OCI-LY1 (cell line): Measurements from ENCODE around the gene C15orf61.

Source experiments
- EZH2 ChIP-seq: fragments of 200-600 bp; sonication (generic), shearing (Covaris generic); IDR thresholded peaks from 2 replicates; pipeline ENCODE4 v1.8.0; 2017; ENCODE audit warnings: borderline replicate concordance, mixed run types, mild to moderate bottlenecking, antibody characterized with exemption, low read length, moderate library complexity, mixed read lengths
- TF ChIP-seq, protein P1 (sequence below): fragments of 200-600 bp; sonication (generic), shearing (Covaris generic); IDR thresholded peaks from 2 replicates; pipeline ENCODE4 v1.5.1; 2017; ENCODE audit warnings: mild to moderate bottlenecking, antibody characterized with exemption, low read length, moderate library complexity, mixed read lengths

DNA sequence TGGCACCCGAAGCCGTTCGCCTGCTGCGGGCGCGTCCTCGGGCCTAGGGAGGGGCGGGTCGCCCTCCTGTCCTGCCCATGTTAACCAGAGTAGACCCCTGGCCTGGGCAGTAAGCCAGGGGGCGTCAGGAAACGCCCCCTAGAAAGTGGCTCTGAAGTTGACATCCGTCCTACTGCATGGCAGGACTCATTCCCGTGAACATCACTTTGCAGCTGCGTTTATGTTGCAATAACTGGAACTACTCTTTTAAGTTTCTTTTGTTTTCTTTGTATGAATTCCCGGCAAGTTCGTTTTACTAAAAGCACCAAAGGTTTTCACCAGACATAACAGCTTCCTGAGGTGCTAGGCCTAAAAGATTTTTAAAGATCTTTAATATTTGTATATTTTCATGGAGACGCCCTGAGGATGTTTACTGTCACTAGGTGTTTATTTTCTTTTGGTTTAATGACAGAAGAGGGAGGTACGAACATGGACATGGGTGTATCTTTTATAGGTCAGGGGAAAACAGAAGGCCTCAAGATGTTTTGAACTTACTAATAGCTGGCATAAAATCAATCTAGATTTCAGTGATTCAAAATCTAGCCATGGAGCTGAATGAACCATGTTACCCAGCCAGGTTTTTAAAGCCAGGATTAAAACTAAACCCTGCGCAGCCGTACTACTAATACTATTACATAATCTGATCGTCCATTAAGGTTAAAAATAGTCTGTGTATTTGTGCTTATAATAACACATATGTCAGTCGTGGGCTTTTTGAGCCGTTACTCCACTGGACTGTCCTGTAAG is 1.0 kb downstream of the C15orf61 start:
- TF ChIP-seq, protein P1, sequence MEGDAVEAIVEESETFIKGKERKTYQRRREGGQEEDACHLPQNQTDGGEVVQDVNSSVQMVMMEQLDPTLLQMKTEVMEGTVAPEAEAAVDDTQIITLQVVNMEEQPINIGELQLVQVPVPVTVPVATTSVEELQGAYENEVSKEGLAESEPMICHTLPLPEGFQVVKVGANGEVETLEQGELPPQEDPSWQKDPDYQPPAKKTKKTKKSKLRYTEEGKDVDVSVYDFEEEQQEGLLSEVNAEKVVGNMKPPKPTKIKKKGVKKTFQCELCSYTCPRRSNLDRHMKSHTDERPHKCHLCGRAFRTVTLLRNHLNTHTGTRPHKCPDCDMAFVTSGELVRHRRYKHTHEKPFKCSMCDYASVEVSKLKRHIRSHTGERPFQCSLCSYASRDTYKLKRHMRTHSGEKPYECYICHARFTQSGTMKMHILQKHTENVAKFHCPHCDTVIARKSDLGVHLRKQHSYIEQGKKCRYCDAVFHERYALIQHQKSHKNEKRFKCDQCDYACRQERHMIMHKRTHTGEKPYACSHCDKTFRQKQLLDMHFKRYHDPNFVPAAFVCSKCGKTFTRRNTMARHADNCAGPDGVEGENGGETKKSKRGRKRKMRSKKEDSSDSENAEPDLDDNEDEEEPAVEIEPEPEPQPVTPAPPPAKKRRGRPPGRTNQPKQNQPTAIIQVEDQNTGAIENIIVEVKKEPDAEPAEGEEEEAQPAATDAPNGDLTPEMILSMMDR = 0 out of 2 replicates have a peak, but pooled peaks have one; percentile 25
- no peak for TF ChIP-seq EZH2
